ENCODE measurements around the gene EXOSC3.
A peak's percentile ranks its signal among the peaks of the same experiment; 100 is the strongest.

The EXOSC3 gene

GRCh38 chr9:37806271-37806670 lies 21.4 kb upstream of the EXOSC3 start:
- TF ChIP-seq CTCF (conservative IDR thresholded peaks at IDR 0.05; ENCODE audit: low read depth, low read length): no peak
- no peak overlapping the region for H3K4me3 ChIP-seq (ENCODE audit: low read depth, low read length)
- DNase-seq (ENCODE audit: low read depth): no peak

GRCh38 chr9:37801959-37802711 lies 17.3 kb upstream of the EXOSC3 start:
- H3K4me3 ChIP-seq (ENCODE audit: low read depth, low read length): peak overlapping the region; percentile 96
- TF ChIP-seq CTCF (conservative IDR thresholded peaks at IDR 0.05; ENCODE audit: low read depth, low read length): no peak
- peak; percentile 7 for DNase-seq (ENCODE audit: low read depth)

GRCh38 chr9:37801287-37801850 lies 16.5 kb upstream of the EXOSC3 start:
- no peak for TF ChIP-seq CTCF (conservative IDR thresholded peaks at IDR 0.05; ENCODE audit: low read depth, low read length)
- peak; percentile 21 for DNase-seq (ENCODE audit: low read depth)
- peak overlapping the region; percentile 96 for H3K4me3 ChIP-seq (ENCODE audit: low read depth, low read length)

GRCh38 chr9:37800631-37801286 lies 15.9 kb upstream of the EXOSC3 start, which contains the start of gene DCAF10:
Gene DCAF10, plus strand, starts transcription at chr9:37800797. Its CDS starts 70 bp downstream, at chr9:37800867.
- H3K4me3 ChIP-seq (ENCODE audit: low read depth, low read length): peak within 1 kb of the TSS; percentile 96
- TF ChIP-seq CTCF (conservative IDR thresholded peaks at IDR 0.05; ENCODE audit: low read depth, low read length): peak; percentile 18
- peak; percentile 83 for DNase-seq (ENCODE audit: low read depth)

- no peak for TF ChIP-seq CTCF (conservative IDR thresholded peaks at IDR 0.05; ENCODE audit: low read depth, low read length)
- DNase-seq (ENCODE audit: low read depth): no peak
- no peak overlapping the region for H3K4me3 ChIP-seq (ENCODE audit: low read depth, low read length)
Observed at GRCh38 chr9:37798677-37799076, 13.8 kb upstream of the EXOSC3 start.

GRCh38 chr9:37796232-37796631 lies 11.4 kb upstream of the EXOSC3 start:
- no peak overlapping the region for H3K4me3 ChIP-seq (ENCODE audit: low read depth, low read length)
- no peak for TF ChIP-seq CTCF (conservative IDR thresholded peaks at IDR 0.05; ENCODE audit: low read depth, low read length)
- no peak for DNase-seq (ENCODE audit: low read depth)
